Osteoblast (primary cell): ENCODE measurements around the gene FOLR3. TPM values are rescaled to one million over a fixed set of nuclear protein-coding genes. Genes with fewer than 3 reads are reported as not detected.
A peak's percentile ranks its signal among the peaks of the same experiment; 100 is the strongest.

ENCODE experiments used
- DNase-seq: peaks from one replicate; pipeline ENCODE4 v3.0.0; 2011; ENCODE audit warnings: low spot score, mixed read lengths; ENCODE audit not compliant: insufficient read length; ENCODE audit errors: missing footprints
- H2AFZ ChIP-seq: 2 replicates; pipeline ENCODE4 v1.6.0; 2011; ENCODE audit warnings: mild to moderate bottlenecking, low read length
- H3K27ac ChIP-seq: 2 replicates; pipeline ENCODE4 v1.5.1; 2011; ENCODE audit warnings: mild to moderate bottlenecking, low read depth, low read length, moderate library complexity
- H3K27me3 ChIP-seq: 2 replicates; pipeline ENCODE4 v1.6.0; 2012; ENCODE audit warnings: mild to moderate bottlenecking, control low read depth, inconsistent platforms, low read length, moderate library complexity; ENCODE audit not compliant: insufficient read depth
- H3K36me3 ChIP-seq: 2 replicates; pipeline ENCODE4 v1.5.1; 2011; ENCODE audit warnings: mild to moderate bottlenecking, low read length, control low read depth, moderate library complexity; ENCODE audit not compliant: insufficient read depth
- H3K4me1 ChIP-seq: 2 replicates; pipeline ENCODE4 v1.5.1; 2011; ENCODE audit warnings: mild to moderate bottlenecking, low read length, control low read depth, moderate library complexity; ENCODE audit not compliant: insufficient read depth
- H3K4me2 ChIP-seq: 2 replicates; pipeline ENCODE4 v1.6.0; 2011; ENCODE audit warnings: mild to moderate bottlenecking, low read length; ENCODE audit not compliant: insufficient read depth
- H3K4me3 ChIP-seq: fragments of 200-600 bp; sonication (generic); 3 replicates; pipeline ENCODE4 v1.5.1; 2012; ENCODE audit warnings: mild to moderate bottlenecking, low read length, inconsistent platforms; ENCODE audit not compliant: insufficient read depth
- H3K79me2 ChIP-seq: 2 replicates; pipeline ENCODE4 v1.6.0; 2012; ENCODE audit warnings: mild to moderate bottlenecking, low read length, control low read depth, inconsistent platforms; ENCODE audit not compliant: insufficient read depth
- H3K9me3 ChIP-seq: 2 replicates; pipeline ENCODE4 v1.5.1; 2011; ENCODE audit warnings: low read depth, low read length, control low read depth
- H4K20me1 ChIP-seq: 2 replicates; pipeline ENCODE4 v1.6.0; 2012; ENCODE audit warnings: mild to moderate bottlenecking, low read length, control low read depth; ENCODE audit not compliant: insufficient read depth
- total RNA-seq: library from RNA; depleted of rRNA; stranded (reverse); fragments of >200 nt; gene quantifications from 2 replicates; pipeline ENCODE4 v1.2.3, GENCODE V29; 2012
- TF ChIP-seq, protein P1 (sequence below): IDR thresholded peaks from 2 replicates; pipeline ENCODE4 v1.5.1; 2011; ENCODE audit warnings: mild to moderate bottlenecking, low read depth, low read length, moderate library complexity; ENCODE audit errors: extremely low read depth

Gene FOLR3
- total RNA-seq, 1 donor: 1.1 TPM

DNA sequence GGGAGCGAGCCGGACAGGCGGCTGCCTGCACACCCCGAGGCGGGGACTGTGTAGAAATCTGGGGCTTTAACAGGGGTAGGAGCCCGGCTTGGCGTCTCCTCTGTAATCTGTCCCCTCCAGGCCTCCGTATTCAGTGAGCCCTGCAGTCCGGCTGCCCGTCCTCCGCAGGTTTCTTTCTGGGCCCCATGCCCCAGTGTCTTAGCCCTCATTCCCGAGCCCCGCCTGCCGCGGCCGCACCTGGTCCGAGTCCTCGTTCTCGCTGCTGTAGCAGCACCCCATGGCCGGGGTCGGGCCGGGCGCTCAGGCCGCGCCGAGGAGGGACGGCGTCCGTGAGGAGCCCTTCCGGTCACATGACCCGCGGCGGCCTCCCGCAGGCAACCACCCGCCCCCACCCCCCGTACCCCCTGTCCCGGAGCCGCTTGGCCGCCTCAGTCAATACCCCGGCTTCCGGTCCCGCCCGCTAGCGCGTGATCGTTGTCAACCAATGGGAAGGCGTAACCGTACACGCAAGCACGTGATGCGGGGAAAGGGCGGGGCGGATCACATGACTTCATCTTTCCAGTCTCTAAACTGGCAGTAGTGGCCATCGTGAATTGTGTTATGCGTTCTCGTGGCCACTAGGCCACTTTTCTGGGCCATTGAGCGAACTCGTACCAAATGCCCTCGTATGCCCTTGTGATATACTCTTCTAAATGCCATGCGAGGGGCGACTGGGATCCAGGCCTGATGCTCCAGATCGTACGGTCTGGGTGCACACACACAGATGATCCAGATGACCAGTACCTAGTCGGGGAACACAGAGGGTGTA, 32.4 kb upstream of the FOLR3 start, which contains the start of gene LAMTOR1:
LAMTOR1 (minus strand) TSS at position 352 of the 808 bp plus-strand sequence; CDS start at position 279, 73 bp downstream.
- Histone ChIP-seq H3K4me3 (peak within 1 kb of the TSS; percentile 96), H2AFZ (peak within 1 kb of the TSS; percentile 85), H3K27me3 (no peaks in the 10 kb centered on the region), H4K20me1 (peaks cover 19% of the 10 kb centered on the region), H3K4me2 (peak within 1 kb of the TSS; percentile 99), H3K4me1 (peaks cover 32% of the 10 kb centered on the region), H3K9me3 (no peaks in the 10 kb centered on the region), H3K27ac (peak within 1 kb of the TSS; percentile 95), H3K79me2 (peaks cover 49% of the 10 kb centered on the region), H3K36me3 (peaks cover 29% of the 10 kb centered on the region)
- TF ChIP-seq, protein P1, sequence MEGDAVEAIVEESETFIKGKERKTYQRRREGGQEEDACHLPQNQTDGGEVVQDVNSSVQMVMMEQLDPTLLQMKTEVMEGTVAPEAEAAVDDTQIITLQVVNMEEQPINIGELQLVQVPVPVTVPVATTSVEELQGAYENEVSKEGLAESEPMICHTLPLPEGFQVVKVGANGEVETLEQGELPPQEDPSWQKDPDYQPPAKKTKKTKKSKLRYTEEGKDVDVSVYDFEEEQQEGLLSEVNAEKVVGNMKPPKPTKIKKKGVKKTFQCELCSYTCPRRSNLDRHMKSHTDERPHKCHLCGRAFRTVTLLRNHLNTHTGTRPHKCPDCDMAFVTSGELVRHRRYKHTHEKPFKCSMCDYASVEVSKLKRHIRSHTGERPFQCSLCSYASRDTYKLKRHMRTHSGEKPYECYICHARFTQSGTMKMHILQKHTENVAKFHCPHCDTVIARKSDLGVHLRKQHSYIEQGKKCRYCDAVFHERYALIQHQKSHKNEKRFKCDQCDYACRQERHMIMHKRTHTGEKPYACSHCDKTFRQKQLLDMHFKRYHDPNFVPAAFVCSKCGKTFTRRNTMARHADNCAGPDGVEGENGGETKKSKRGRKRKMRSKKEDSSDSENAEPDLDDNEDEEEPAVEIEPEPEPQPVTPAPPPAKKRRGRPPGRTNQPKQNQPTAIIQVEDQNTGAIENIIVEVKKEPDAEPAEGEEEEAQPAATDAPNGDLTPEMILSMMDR: peak; percentile 49
- peak; percentile 99 for DNase-seq

DNA sequence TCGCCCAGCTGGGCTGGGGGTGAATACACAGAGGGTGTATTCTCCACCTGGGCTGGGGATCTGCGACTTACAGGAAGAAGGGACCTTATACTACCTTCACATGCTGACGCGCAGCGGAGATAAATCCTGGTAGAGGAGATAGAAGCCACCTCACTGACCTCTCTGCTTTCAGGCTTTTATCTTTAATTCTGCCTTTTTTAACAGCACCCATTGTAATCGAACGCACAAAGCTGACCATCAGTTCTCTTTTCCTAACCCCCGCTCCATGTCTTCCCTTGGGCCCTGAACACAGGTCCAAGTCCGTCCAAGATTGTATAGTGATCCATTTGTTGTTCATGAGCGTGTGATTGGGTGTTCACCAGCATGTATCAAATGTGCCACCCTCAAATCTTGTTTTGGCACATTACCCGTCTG, 31.8 kb upstream of the FOLR3 start:
- Histone ChIP-seq H3K9me3 (no peaks in the 10 kb centered on the region), H3K36me3 (peaks cover 23% of the 10 kb centered on the region)

DNA sequence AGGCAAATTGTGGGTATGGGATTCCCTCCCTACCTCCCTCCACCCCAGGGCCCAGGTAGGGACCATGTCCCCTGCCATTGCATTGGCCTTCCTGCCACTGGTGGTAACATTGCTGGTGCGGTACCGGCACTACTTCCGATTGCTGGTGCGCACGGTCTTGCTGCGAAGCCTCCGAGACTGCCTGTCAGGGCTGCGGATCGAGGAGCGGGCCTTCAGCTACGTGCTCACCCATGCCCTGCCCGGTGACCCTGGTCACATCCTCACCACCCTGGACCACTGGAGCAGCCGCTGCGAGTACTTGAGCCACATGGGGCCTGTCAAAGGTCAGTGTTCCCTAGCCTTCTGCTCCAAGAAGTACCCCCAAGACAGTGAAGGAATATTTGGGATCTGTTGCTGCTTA, 29.6 kb upstream of the FOLR3 start, which contains the start of gene TOMT:
TOMT (plus strand) TSS at position 37 of the 400 bp plus-strand sequence; CDS start at position 65, 28 bp downstream.
- H3K36me3 ChIP-seq: peaks cover 1% of the 10 kb centered on the region
- H3K4me3 ChIP-seq: no peak within 1 kb of the TSS
- H3K9me3 ChIP-seq: no peaks in the 10 kb centered on the region
- no peak within 1 kb of the TSS for H3K27ac ChIP-seq
- no peak within 1 kb of the TSS for H3K4me2 ChIP-seq
- peaks cover 3% of the 10 kb centered on the region for H4K20me1 ChIP-seq
- TF ChIP-seq, protein P1: no peak
- DNase-seq: no peak
- H3K4me1 ChIP-seq: peaks cover 23% of the 10 kb centered on the region
- no peaks in the 10 kb centered on the region for H3K27me3 ChIP-seq
- H2AFZ ChIP-seq: no peak within 1 kb of the TSS
- H3K79me2 ChIP-seq: peaks cover 22% of the 10 kb centered on the region

More for the DNA sequence above, 31.8 kb upstream of the FOLR3 start:
- Histone ChIP-seq H3K27ac (peak overlapping the region; percentile 58), H3K4me3 (peak overlapping the region; percentile 53), H2AFZ (peak overlapping the region; percentile 71), H3K27me3 (no peaks in the 10 kb centered on the region), H4K20me1 (peaks cover 14% of the 10 kb centered on the region), H3K4me2 (peak overlapping the region; percentile 74), H3K79me2 (peaks cover 43% of the 10 kb centered on the region), H3K4me1 (peaks cover 32% of the 10 kb centered on the region)
- no peak for DNase-seq
- TF ChIP-seq, protein P1: no peak
